ENCODE results near the gene ZNF300. TPM values are rescaled to one million over a fixed set of nuclear protein-coding genes. Genes with fewer than 3 reads are reported as not detected.
"Not testable (repeated sequence)": the region's sequence is repeated elsewhere in the genome, so short reads cannot be mapped to it uniquely, and the experiment has no call there.

The ZNF300 gene
- 0.69 TPM for total RNA-seq
- long read RNA-seq: 0 reads

GRCh38 chr5:150904479-150905311, at the start of gene ZNF300:
Gene ZNF300 (minus strand): TSS chr5:150904980. CDS start chr5:150903155, 1,825 bp downstream.
- peak; percentile 100 for ATAC-seq
- peak; percentile 86 for DNase-seq
- intact Hi-C loops (cut with micrococcal nuclease): no loop called here

- intact Hi-C loops (cut with micrococcal nuclease): no loop called here
- ATAC-seq (no peak), DNase-seq (no peak)
These were observed 43.8 kb upstream of the ZNF300 start for GRCh38 chr5:150948539-150948938.

GRCh38 chr5:150946351-150946905, 41.6 kb upstream of the ZNF300 start:
- ATAC-seq: peak; percentile 99
- intact Hi-C loops (cut with micrococcal nuclease): no loop called here
- peak; percentile 89 for DNase-seq

- intact Hi-C loops (cut with micrococcal nuclease): no loop called here
- ATAC-seq: peak; percentile 66
These were observed 41.2 kb upstream of the ZNF300 start for GRCh38 chr5:150945947-150946346.

GRCh38 chr5:150945486-150945885, 40.7 kb upstream of the ZNF300 start:
- no peak for DNase-seq
- intact Hi-C loops (cut with micrococcal nuclease): no loop called here
- ATAC-seq: no peak

More at GRCh38 chr5:150945947-150946346, 41.2 kb upstream of the ZNF300 start:
- DNase-seq: no peak

- intact Hi-C loops (cut with micrococcal nuclease): no loop called here
- DNase-seq: no peak
- ATAC-seq: no peak
These were observed 26.7 kb upstream of the ZNF300 start for GRCh38 chr5:150931368-150931965.

GRCh38 chr5:150918613-150919012, 13.8 kb upstream of the ZNF300 start:
- no peak for ATAC-seq
- intact Hi-C loops (cut with micrococcal nuclease): no loop called here
- no peak for DNase-seq

- DNase-seq (no peak), ATAC-seq (no peak)
- intact Hi-C loops (cut with micrococcal nuclease): no loop called here
These were observed 7.6 kb upstream of the ZNF300 start for GRCh38 chr5:150912312-150912814.

- no peak for ATAC-seq
- intact Hi-C loops (cut with micrococcal nuclease): no loop called here
- DNase-seq: no peak
These were observed 518 bp upstream of the ZNF300 start for GRCh38 chr5:150905312-150905683.

GRCh38 chr5:150901446-150901845, 3.3 kb downstream of the ZNF300 start:
- intact Hi-C loops (cut with micrococcal nuclease): no loop called here
- DNase-seq (no peak), ATAC-seq (no peak)

GRCh38 chr5:150895431-150896428, 9.1 kb downstream of the ZNF300 start:
- intact Hi-C loops (cut with micrococcal nuclease): no loop called here
- no peak for ATAC-seq
- no peak for DNase-seq

GRCh38 chr5:150879358-150879757, 25.4 kb downstream of the ZNF300 start:
- intact Hi-C loops (cut with micrococcal nuclease): no loop called here
- ATAC-seq: no peak
- DNase-seq: no peak

- intact Hi-C loops (cut with micrococcal nuclease): no loop called here
- ATAC-seq: no peak
These were observed 42.7 kb downstream of the ZNF300 start for GRCh38 chr5:150862070-150862469.

GRCh38 chr5:150860246-150860821, 44.4 kb downstream of the ZNF300 start:
- intact Hi-C loops (cut with micrococcal nuclease): no loop called here
- no peak for DNase-seq
- ATAC-seq: no peak

More at GRCh38 chr5:150862070-150862469, 42.7 kb downstream of the ZNF300 start:
- no peak for DNase-seq

GRCh38 chr5:150856700-150857099, 48.1 kb downstream of the ZNF300 start:
- ATAC-seq; intact Hi-C loops (cut with micrococcal nuclease); DNase-seq: not testable (repeated sequence)

- ATAC-seq (no peak), DNase-seq (no peak)
- intact Hi-C loops (cut with micrococcal nuclease): no loop called here
These were observed 51.2 kb downstream of the ZNF300 start for GRCh38 chr5:150853561-150853960.

GRCh38 chr5:150851039-150851438, 53.7 kb downstream of the ZNF300 start:
- DNase-seq: no peak
- ATAC-seq: no peak
- intact Hi-C loops (cut with micrococcal nuclease): no loop called here

- intact Hi-C loops (cut with micrococcal nuclease): loop anchor here (5.0 to 10.0 kb wide), 2 partner anchors 46 to 283 kb away; no protein-coding TSS in a partner anchor
- no peak for ATAC-seq
- no peak for DNase-seq
These were observed 56.5 kb downstream of the ZNF300 start for GRCh38 chr5:150848271-150848670.

GRCh38 chr5:150847334-150847695, 57.5 kb downstream of the ZNF300 start:
- intact Hi-C loops (cut with micrococcal nuclease): loop anchor here (5.0 to 10.0 kb wide), 2 partner anchors 45 to 283 kb away; no protein-coding TSS in a partner anchor
- DNase-seq (no peak), ATAC-seq (no peak)
